Hematopoietic multipotent progenitor cell treated with erythropoietin and hydrocortisone succinate and interleukin-3 and kit ligand, for 17 days (in vitro differentiated cells): ENCODE measurements around the gene ENKUR.

ENCODE experiments used
- DNase-seq: peaks from one replicate; pipeline ENCODE4 v3.0.0-alpha.2; 2015; ENCODE audit warnings: low spot score

ENKUR gene

DNA sequence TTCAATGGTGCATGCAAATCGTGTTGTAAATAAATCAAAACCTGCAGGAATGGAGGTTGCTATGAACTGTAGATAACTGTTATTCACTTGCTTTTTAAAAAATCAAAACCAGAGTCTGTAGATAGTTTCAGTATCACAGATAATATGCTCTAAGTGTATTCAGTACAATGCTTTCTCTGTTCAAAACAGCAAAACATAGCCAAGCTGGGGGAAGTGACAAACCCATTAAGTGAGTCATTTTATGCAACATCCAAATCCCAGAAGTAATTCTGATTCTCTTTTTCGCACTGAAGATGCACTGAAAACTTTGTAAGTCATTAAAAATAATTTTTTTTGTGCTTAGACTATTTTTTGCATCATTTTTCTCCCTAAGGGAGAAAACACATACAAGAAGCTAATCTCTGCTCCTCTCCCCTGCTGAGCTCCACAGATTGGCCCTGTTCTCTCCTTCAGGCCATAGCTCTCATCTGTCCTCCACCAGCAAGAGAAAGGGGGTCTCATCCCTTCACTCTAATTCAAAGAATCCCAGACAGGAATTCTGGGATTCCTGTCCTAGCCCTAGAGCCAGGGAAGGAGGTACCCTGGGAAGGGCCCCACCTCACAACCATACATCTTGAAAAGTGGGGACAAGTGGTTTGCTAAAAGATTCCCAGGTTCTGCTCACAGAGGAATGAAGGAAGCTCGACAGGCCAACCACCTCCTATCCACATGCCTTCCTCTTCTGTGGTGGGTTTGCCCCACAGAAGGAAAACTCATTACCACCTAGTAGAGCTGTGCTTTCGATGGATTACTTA lies 68.5 kb downstream of the ENKUR start:
- DNase-seq: no peak

DNA sequence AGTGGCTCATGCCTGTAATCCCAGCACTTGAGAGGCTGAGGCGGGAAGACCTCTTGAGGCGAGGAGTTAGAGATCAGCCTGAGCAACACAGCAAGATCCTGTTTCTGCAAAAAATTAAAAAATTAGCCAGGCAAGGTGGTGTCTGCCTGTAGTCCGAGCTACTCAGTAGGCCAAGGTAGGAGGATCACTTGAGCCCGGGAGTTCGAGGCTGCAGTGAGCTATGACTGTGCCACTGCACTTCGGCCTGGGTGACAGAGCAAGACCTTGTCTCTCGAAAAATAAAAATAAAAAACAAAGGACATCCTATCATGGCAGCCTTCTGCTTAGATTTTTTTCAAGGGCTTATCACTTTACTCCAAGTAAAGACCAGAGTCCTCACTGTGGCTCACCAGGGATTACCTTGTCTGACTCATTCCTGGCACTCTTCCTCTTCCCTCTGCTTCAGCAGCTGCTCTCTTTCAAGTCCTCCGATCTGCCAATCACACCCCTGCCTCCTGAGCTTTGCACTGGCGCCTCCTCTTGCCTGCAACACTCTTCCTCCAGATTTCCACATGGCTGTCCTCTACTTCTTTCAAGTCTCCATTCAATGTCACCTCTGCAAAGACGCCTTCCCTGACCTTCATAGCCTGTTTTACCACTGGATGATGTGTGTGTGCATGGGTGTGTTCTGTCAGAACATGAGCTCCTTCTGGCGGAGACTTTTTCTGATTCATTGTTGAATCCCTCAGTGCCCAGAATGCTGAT lies 71.3 kb downstream of the ENKUR start:
- no peak for DNase-seq

- no peak for DNase-seq
Measured at GRCh38 chr10:24938525-24938924, 77.4 kb downstream of the ENKUR start.

- DNase-seq: no peak
Measured at GRCh38 chr10:24938076-24938475, 77.9 kb downstream of the ENKUR start.

- no peak for DNase-seq
Measured at GRCh38 chr10:24935504-24936292, 80.3 kb downstream of the ENKUR start.
